Mesendoderm (in vitro differentiated cells): ENCODE measurements around the gene SLC25A19.
A peak's percentile ranks its signal among the peaks of the same experiment; 100 is the strongest.

Source experiments
- DNase-seq: peaks from one replicate; pipeline ENCODE4 v3.0.0; 2013
- H2AK5ac ChIP-seq: 2 replicates; pipeline ENCODE4 v1.6.1; 2013; ENCODE audit warnings: low read length, inconsistent platforms
- H2BK120ac ChIP-seq: 2 replicates; pipeline ENCODE4 v1.6.1; 2013; ENCODE audit warnings: low read depth, mild to moderate bottlenecking, low read length, moderate library complexity, mixed read lengths
- H2BK15ac ChIP-seq: replicated peaks from 2 replicates; pipeline ENCODE4 v1.6.1; 2013; ENCODE audit warnings: low read depth, mild to moderate bottlenecking, moderate library complexity
- H2BK5ac ChIP-seq: 2 replicates; pipeline ENCODE4 v1.6.1; 2013; ENCODE audit warnings: low read length, inconsistent platforms
- H3K18ac ChIP-seq: 2 replicates; pipeline ENCODE4 v1.6.1; 2013; ENCODE audit warnings: mild to moderate bottlenecking, low read length, mixed read lengths
- H3K23ac ChIP-seq: one replicate; pipeline ENCODE4 v1.6.1; 2013; ENCODE audit warnings: low read length
- H3K27ac ChIP-seq: 2 replicates; pipeline ENCODE4 v1.5.1; 2013; ENCODE audit warnings: low read depth, mild to moderate bottlenecking, inconsistent platforms, low read length, moderate library complexity
- H3K27me3 ChIP-seq: 2 replicates; pipeline ENCODE4 v1.6.1; 2013; ENCODE audit warnings: low read length, control low read depth, mild to moderate bottlenecking, inconsistent platforms; ENCODE audit not compliant: insufficient read depth, poor library complexity
- H3K36me3 ChIP-seq: 2 replicates; pipeline ENCODE4 v1.6.1; 2013; ENCODE audit warnings: low read length, inconsistent platforms; ENCODE audit not compliant: control insufficient read depth, insufficient read depth
- H3K4ac ChIP-seq: one replicate; pipeline ENCODE4 v1.6.1; 2013; ENCODE audit warnings: low read depth, mild to moderate bottlenecking, low read length, moderate library complexity
- H3K4me1 ChIP-seq: 2 replicates; pipeline ENCODE4 v1.6.1; 2013; ENCODE audit warnings: low read depth, low read length, inconsistent platforms; ENCODE audit not compliant: control insufficient read depth
- H3K4me2 ChIP-seq: 2 replicates; pipeline ENCODE4 v1.6.1; 2013; ENCODE audit warnings: low read length
- H3K4me3 ChIP-seq: 2 replicates; pipeline ENCODE4 v1.5.1; 2013; ENCODE audit warnings: mild to moderate bottlenecking, low read length
- H3K56ac ChIP-seq: one replicate; pipeline ENCODE4 v1.6.1; 2013; ENCODE audit warnings: low read length
- H3K79me1 ChIP-seq: 2 replicates; pipeline ENCODE4 v1.6.1; 2013; ENCODE audit warnings: low read length, inconsistent platforms
- H3K79me2 ChIP-seq: 2 replicates; pipeline ENCODE4 v1.6.1; 2013; ENCODE audit warnings: mild to moderate bottlenecking, low read length; ENCODE audit not compliant: control insufficient read depth, insufficient read depth
- H3K9ac ChIP-seq: 2 replicates; pipeline ENCODE4 v1.6.1; 2013; ENCODE audit warnings: low read length, inconsistent platforms
- H4K5ac ChIP-seq: one replicate; pipeline ENCODE4 v1.6.1; 2013; ENCODE audit warnings: low read length
- H4K8ac ChIP-seq: one replicate; pipeline ENCODE4 v1.6.1; 2013; ENCODE audit warnings: low read depth, mild to moderate bottlenecking, control low read depth, low read length, moderate library complexity
- WGBS: extraction: QIAGEN DNeasy Blood & Tissue Kit; methylation state at CpG from one replicate; pipeline ENCODE4 v1.1.7; 2013; ENCODE audit warnings: low lambda C conversion rate, missing lambda C conversion rate; ENCODE audit not compliant: insufficient coverage; ENCODE audit errors: extremely low coverage; 5-methylcytosine and 5-hydroxymethylcytosine counted together

SLC25A19 gene

DNA sequence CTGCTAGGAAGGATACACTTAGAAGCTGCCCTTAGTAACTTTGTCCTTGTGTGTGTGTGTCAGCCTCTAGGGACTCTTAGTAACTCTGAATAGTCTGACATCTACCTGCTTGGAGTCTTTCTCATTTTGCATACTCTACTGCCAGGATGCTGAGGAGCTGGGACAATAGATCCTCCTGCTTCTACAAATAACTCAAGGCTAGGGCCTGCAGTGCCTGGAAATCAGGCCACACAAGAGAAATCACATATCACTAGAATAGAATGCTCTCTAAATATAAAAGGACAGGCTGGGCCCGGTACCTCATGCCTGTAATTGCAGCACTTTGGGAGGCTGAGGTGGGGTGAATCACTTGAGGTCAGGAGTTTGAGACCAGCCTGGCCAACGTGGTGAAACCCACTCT, 38.5 kb upstream of the SLC25A19 start:
- no peak overlapping the region for H3K23ac ChIP-seq
- H3K4me2 ChIP-seq, result no peak overlapping the region
- peaks cover 5% of the 10 kb centered on the region for H3K79me1 ChIP-seq
- no peak overlapping the region for H2BK120ac ChIP-seq
- no peak overlapping the region for H3K9ac ChIP-seq
- no peak overlapping the region for H3K4me3 ChIP-seq
- H3K56ac ChIP-seq, result no peak overlapping the region
- no peak overlapping the region for H2BK15ac ChIP-seq
- no peak overlapping the region for H4K8ac ChIP-seq
- H3K18ac ChIP-seq, result no peak overlapping the region
- no peaks in the 10 kb centered on the region for H3K27me3 ChIP-seq
- H3K36me3 ChIP-seq, result peaks cover 3% of the 10 kb centered on the region
- peaks cover 3% of the 10 kb centered on the region for H3K79me2 ChIP-seq
- H3K4me1 ChIP-seq, result peaks cover 3% of the 10 kb centered on the region
- no peak overlapping the region for H3K4ac ChIP-seq
- no peak overlapping the region for H2BK5ac ChIP-seq
- no CpG with 5 or more reads among the region's 2 CpGs for WGBS
- H2AK5ac ChIP-seq, result no peak overlapping the region
- no peak overlapping the region for H3K27ac ChIP-seq
- no peak overlapping the region for H4K5ac ChIP-seq
- no peak for DNase-seq

DNA sequence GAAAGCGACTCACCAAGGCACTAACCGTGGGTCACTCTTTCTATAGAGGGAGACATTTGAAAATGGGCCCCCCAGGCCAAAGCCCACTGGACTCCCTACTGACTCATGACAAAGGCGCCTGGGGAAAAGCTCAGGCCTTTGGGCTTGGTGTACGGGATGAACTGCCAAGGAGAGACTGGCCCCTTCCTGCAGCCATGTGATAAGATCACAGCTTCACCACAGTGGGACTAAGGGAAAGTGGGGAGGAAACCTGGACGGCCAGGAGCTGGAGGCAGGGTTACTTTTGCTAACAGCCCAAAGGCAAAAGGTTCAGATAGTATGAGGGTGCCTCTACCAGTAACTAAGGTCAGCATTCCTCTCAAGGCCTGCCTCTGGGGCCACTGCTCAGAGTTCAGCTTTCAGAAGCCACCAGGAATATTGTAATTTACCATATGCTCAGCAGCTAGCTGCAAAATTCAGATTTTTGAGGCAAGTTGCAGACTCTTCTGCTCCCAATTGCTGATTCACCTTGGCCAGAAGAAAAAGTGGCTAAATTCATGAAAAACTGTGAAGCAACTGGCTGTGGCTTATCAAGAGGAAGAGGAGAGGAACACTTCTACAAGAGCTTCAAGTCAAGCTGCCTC, 37.1 kb upstream of the SLC25A19 start:
- Histone ChIP-seq H3K4me1 (peaks cover 3% of the 10 kb centered on the region), H3K23ac (peak overlapping the region; percentile 4), H2BK15ac (no peak overlapping the region), H3K9ac (peak overlapping the region; percentile 51), H3K56ac (peak overlapping the region; percentile 31), H3K79me2 (peaks cover 3% of the 10 kb centered on the region), H3K4me3 (no peak overlapping the region), H4K8ac (no peak overlapping the region), H2BK120ac (no peak overlapping the region), H3K27me3 (no peaks in the 10 kb centered on the region), H4K5ac (no peak overlapping the region), H3K18ac (no peak overlapping the region), H3K36me3 (peaks cover 6% of the 10 kb centered on the region), H3K4ac (no peak overlapping the region), H3K27ac (no peak overlapping the region), H3K4me2 (no peak overlapping the region), H2AK5ac (no peak overlapping the region), H2BK5ac (peak overlapping the region; percentile 50), H3K79me1 (peaks cover 5% of the 10 kb centered on the region)
- no CpG with 5 or more reads among the region's 5 CpGs for whole genome bisulfite sequencing
- DNase-seq, result peak; percentile 51

DNA sequence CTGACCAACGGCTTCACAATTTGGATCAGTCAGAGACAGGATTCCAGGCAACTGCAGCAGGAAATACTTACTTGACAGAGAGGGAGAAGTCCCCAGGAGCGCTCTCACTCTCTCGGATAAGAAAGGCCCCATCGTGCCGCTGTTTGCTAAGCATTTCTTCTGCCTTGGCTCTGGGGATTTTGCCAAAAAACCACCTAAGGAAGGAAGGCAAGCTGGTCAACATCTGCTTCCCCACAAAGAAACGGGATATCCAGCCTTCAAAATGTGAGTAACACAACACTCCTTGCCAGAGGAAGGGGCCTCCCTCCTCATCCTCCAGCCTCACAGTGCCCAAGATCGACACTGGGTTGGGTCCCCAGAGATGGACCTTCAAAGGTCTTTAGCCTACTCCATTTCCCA, 36.6 kb upstream of the SLC25A19 start:
- no CpG with 5 or more reads among the region's 7 CpGs for WGBS
- no peak overlapping the region for H3K56ac ChIP-seq
- H3K9ac ChIP-seq, result no peak overlapping the region
- peaks cover 3% of the 10 kb centered on the region for H3K79me1 ChIP-seq
- H3K27me3 ChIP-seq, result no peaks in the 10 kb centered on the region
- H2BK5ac ChIP-seq, result no peak overlapping the region
- no peak overlapping the region for H3K27ac ChIP-seq
- H2BK15ac ChIP-seq, result no peak overlapping the region
- no peak overlapping the region for H4K5ac ChIP-seq
- H3K4ac ChIP-seq, result no peak overlapping the region
- no peak overlapping the region for H2AK5ac ChIP-seq
- peaks cover 2% of the 10 kb centered on the region for H3K79me2 ChIP-seq
- H3K23ac ChIP-seq, result no peak overlapping the region
- H4K8ac ChIP-seq, result no peak overlapping the region
- no peak overlapping the region for H3K18ac ChIP-seq
- no peak overlapping the region for H2BK120ac ChIP-seq
- no peak for DNase-seq
- H3K4me2 ChIP-seq, result no peak overlapping the region
- no peak overlapping the region for H3K4me3 ChIP-seq
- peaks cover 3% of the 10 kb centered on the region for H3K4me1 ChIP-seq
- peaks cover 5% of the 10 kb centered on the region for H3K36me3 ChIP-seq

- H2BK120ac ChIP-seq, result no peak overlapping the region
- DNase-seq, result no peak
- no peak overlapping the region for H3K56ac ChIP-seq
- H4K5ac ChIP-seq, result no peak overlapping the region
- H3K79me1 ChIP-seq, result peaks cover 1% of the 10 kb centered on the region
- H3K4me3 ChIP-seq, result no peak overlapping the region
- H3K23ac ChIP-seq, result no peak overlapping the region
- H2BK15ac ChIP-seq, result no peak overlapping the region
- H3K4ac ChIP-seq, result no peak overlapping the region
- no peak overlapping the region for H3K9ac ChIP-seq
- H3K4me1 ChIP-seq, result peaks cover 3% of the 10 kb centered on the region
- no peak overlapping the region for H3K4me2 ChIP-seq
- H3K27ac ChIP-seq, result no peak overlapping the region
- H3K18ac ChIP-seq, result no peak overlapping the region
- H3K36me3 ChIP-seq, result peaks cover 5% of the 10 kb centered on the region
- H2BK5ac ChIP-seq, result no peak overlapping the region
- WGBS, result no CpG with 5 or more reads among the region's 6 CpGs
- H3K27me3 ChIP-seq, result no peaks in the 10 kb centered on the region
- H4K8ac ChIP-seq, result no peak overlapping the region
- no peaks in the 10 kb centered on the region for H3K79me2 ChIP-seq
- no peak overlapping the region for H2AK5ac ChIP-seq
Measured at GRCh38 chr17:75325348-75325747, 36.1 kb upstream of the SLC25A19 start.

DNA sequence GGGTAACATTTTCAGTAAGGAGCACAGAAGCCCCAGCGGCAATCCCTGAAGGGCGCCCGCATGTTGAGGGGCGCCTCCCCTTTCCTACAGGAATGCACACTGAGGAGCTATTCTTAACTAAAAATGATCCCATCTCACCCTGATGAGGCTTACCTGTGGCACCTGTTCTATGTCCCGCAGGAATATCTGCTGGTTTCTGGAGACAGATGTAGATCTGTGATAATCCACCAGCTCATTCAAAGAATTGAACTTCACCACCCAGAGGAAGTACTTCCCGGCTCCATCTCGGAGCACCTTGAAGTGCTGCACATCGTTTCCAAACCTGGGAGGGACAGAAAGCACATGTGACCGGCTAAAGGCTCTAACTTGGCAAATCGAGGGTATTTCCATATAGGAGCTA, 32.3 kb upstream of the SLC25A19 start:
- H3K79me1 ChIP-seq, result peaks cover under 1% of the 10 kb centered on the region
- no peaks in the 10 kb centered on the region for H3K27me3 ChIP-seq
- H4K8ac ChIP-seq, result no peak overlapping the region
- H2BK15ac ChIP-seq, result no peak overlapping the region
- peaks cover 2% of the 10 kb centered on the region for H3K4me1 ChIP-seq
- H2AK5ac ChIP-seq, result no peak overlapping the region
- no peaks in the 10 kb centered on the region for H3K79me2 ChIP-seq
- no peak overlapping the region for H4K5ac ChIP-seq
- no peak overlapping the region for H3K4me3 ChIP-seq
- no peak overlapping the region for H2BK5ac ChIP-seq
- no peak overlapping the region for H3K18ac ChIP-seq
- peaks cover 5% of the 10 kb centered on the region for H3K36me3 ChIP-seq
- H2BK120ac ChIP-seq, result no peak overlapping the region
- no peak overlapping the region for H3K56ac ChIP-seq
- no peak overlapping the region for H3K4ac ChIP-seq
- no peak overlapping the region for H3K23ac ChIP-seq
- no peak for DNase-seq
- no peak overlapping the region for H3K4me2 ChIP-seq
- no CpG with 5 or more reads among the region's 10 CpGs for WGBS
- no peak overlapping the region for H3K9ac ChIP-seq
- H3K27ac ChIP-seq, result no peak overlapping the region
